Subcutaneous adipose tissue (tissue), 4 donors: ENCODE results near the gene LRIF1. TPM values are rescaled to one million over a fixed set of nuclear protein-coding genes. Genes with fewer than 3 reads are reported as not detected.

Experiments
- CTCF ChIP-seq: fragments of 450-650 bp; IDR thresholded peaks from one replicate; pipeline ENCODE4 v1.5.1; 2016; ENCODE audit warnings: low read depth, mild to moderate bottlenecking, control low read depth, antibody characterized with exemption, moderate library complexity
- total RNA-seq, 4 donors: library from RNA; depleted of rRNA; stranded (reverse); fragments of >200 nt; gene quantifications; one replicate each; pipeline ENCODE4 v1.1.0, GENCODE V29; 2016

The LRIF1 gene
- total RNA-seq, 4 donors from 2014 or later: 6.2 to 14.2 (median 12.9) TPM

GRCh38 chr1:110899458-110899843 lies 64.3 kb downstream of the LRIF1 start:
- no peak for TF ChIP-seq CTCF

- TF ChIP-seq CTCF: no peak
These were observed 64.8 kb downstream of the LRIF1 start for GRCh38 chr1:110898734-110899457.

GRCh38 chr1:110897681-110898080 lies 66.0 kb downstream of the LRIF1 start:
- TF ChIP-seq CTCF: no peak

Other genes starting within 250 kb of the LRIF1 start
- gene CD53, start 90.8 kb downstream of the LRIF1 start, total RNA-seq: 100 to 1,000 TPM in 1 of 4 donors, 10 to 100 TPM in 3; 21.7 to 241 (median 72.5) TPM
- 100 to 1,000 TPM in 3 of 4 donors, 10 to 100 TPM in 1; 78.2 to 173 (median 123) TPM for gene DRAM2, start 176.2 kb upstream of the LRIF1 start, total RNA-seq
- 10 to 100 TPM; 60.5 to 78.0 (median 72.8) TPM for gene CEPT1, start 176.3 kb upstream of the LRIF1 start, total RNA-seq
- gene DENND2D, start 236.7 kb upstream of the LRIF1 start, total RNA-seq: 10 to 100 TPM; 30.2 to 61.2 (median 39.2) TPM